GM21390 (cell line): Measurements from ENCODE around the gene EEF2.
A peak's percentile ranks its signal among the peaks of the same experiment; 100 is the strongest.
"Not testable (repeated sequence)": the region's sequence is repeated elsewhere in the genome, so short reads cannot be mapped to it uniquely, and the experiment has no call there.

ENCODE experiments used
- ATAC-seq: cut with Tn5 transposase; IDR thresholded peaks from one replicate; pipeline ENCODE4 v1.9.1; 2021; ENCODE audit not compliant: unreplicated experiment

EEF2 gene

GRCh38 chr19:3970808-3971598 is 14.3 kb downstream of the EEF2 start, which contains the start of gene DAPK3:
TSS of gene DAPK3 (minus strand) at chr19:3971099. CDS start at chr19:3969735, 1,364 bp downstream.
- peak; percentile 90 for ATAC-seq

GRCh38 chr19:3970313-3970807 is 14.9 kb downstream of the EEF2 start:
- no peak for ATAC-seq

- ATAC-seq = no peak
Measured at GRCh38 chr19:3969435-3970312, 15.6 kb downstream of the EEF2 start.

GRCh38 chr19:3968556-3969434 is 16.5 kb downstream of the EEF2 start:
- no peak for ATAC-seq

- ATAC-seq = not testable (repeated sequence)
Measured at GRCh38 chr19:3967983-3968382, 17.3 kb downstream of the EEF2 start.

- no peak for ATAC-seq
Measured at GRCh38 chr19:3966051-3967017, 18.9 kb downstream of the EEF2 start.

GRCh38 chr19:3964256-3965194 is 20.7 kb downstream of the EEF2 start:
- ATAC-seq = no peak

GRCh38 chr19:3963458-3964255 is 21.6 kb downstream of the EEF2 start:
- ATAC-seq = no peak

- no peak for ATAC-seq
Measured at GRCh38 chr19:3961007-3961406, 24.3 kb downstream of the EEF2 start.

- no peak for ATAC-seq
Measured at GRCh38 chr19:3959766-3960131, 25.5 kb downstream of the EEF2 start.

- ATAC-seq = no peak
Measured at GRCh38 chr19:3958836-3959765, 26.2 kb downstream of the EEF2 start.

GRCh38 chr19:3955688-3956087 is 29.6 kb downstream of the EEF2 start:
- ATAC-seq = no peak

GRCh38 chr19:3955276-3955675 is 30.0 kb downstream of the EEF2 start:
- ATAC-seq = not testable (repeated sequence)

- ATAC-seq = no peak
Measured at GRCh38 chr19:3954107-3954506, 31.2 kb downstream of the EEF2 start.

GRCh38 chr19:3952755-3953276 is 32.4 kb downstream of the EEF2 start:
- ATAC-seq = not testable (repeated sequence)
